ENCODE results near the gene IDI2.
"Not testable (repeated sequence)": the region's sequence is repeated elsewhere in the genome, so short reads cannot be mapped to it uniquely, and the experiment has no call there.

The IDI2 gene

GRCh38 chr10:1047937-1048336, 22.3 kb upstream of the IDI2 start:
- peak; percentile 55 for DNase-seq (ENCODE audit: low spot score)

- DNase-seq (ENCODE audit: low spot score), result no peak
Measured at GRCh38 chr10:1045415-1045814, 19.8 kb upstream of the IDI2 start.

DNA sequence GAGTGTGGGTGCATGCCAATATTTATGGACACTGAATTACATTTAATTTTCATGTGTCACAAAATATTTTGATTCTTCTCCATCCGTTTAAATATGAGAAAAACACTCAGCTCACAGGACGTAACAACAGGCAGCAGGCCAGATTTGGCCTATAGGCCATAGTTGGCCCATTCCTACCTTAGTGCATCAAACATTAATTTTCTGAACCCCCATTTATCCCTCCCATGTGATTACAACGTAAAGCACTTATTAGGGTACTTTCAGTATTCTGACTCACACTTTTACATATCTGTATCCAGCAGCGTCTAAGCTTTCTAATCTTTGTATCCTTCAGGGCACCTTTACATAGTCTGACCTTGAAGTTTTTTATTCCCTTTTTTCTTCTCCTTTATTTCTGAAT, 19.3 kb upstream of the IDI2 start:
- no peak for DNase-seq (ENCODE audit: low spot score)

DNA sequence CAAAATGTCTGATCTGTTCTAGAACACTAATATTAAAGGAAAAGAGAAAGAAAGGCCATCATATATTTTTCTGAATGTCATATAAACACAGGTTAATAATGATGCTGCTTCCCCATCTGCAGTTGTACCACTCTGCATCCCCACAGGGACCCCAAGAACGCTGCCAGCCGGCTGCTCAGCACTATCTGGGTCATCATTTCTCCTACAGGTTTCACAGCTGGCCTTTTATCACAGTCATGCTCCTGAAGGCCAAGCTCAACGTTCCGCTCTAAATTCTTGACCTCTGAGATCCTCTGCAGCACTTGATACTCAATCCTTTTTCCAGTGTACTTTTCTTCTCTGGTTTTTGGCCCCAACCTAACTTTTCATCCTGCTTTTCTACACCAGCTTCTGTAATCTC, 18.5 kb upstream of the IDI2 start:
- DNase-seq (ENCODE audit: low spot score), result peak; percentile 63

DNA sequence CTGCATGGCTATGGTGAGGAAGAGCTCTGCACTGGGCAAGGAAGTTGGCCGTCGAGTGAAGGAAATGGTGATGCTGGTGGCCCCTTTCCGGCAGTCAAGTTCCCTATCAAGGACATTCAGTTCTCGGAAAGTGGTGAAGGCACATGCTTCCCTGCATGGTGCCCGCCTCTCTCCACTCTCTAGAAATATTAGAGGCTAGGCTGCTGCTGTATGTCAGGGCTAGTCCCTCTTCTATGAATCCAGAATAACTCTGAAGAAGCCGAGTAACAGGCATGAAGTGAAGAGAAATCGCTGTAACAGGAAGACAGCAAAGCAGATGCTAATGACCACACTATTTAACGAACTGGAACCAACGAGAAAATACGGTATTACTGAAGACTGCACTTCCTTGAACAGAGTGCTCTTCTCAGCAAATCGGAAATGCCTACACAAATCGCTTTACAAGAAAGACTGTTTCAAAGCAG, 17.9 kb upstream of the IDI2 start:
- peak; percentile 88 for DNase-seq (ENCODE audit: low spot score)

DNA sequence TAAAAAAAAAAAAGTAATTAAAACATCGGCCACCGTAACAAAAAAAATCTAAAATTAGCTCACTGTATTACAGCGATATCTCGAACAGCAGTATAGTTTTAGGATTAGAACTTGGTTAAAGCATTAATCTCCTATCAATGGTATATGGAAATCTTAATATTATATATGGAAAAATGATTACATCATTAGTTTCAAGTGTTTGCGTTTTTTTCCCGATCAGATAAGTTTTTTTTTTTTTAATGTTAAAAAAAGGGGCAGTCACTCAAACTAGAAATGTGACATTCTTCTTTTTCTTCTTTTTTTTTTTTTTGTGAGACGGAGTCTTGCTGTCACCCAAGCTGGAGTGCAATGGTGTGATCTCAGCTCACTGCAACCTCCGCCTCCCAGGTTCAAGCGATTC, 15.9 kb upstream of the IDI2 start:
- DNase-seq (ENCODE audit: low spot score), result no peak

DNA sequence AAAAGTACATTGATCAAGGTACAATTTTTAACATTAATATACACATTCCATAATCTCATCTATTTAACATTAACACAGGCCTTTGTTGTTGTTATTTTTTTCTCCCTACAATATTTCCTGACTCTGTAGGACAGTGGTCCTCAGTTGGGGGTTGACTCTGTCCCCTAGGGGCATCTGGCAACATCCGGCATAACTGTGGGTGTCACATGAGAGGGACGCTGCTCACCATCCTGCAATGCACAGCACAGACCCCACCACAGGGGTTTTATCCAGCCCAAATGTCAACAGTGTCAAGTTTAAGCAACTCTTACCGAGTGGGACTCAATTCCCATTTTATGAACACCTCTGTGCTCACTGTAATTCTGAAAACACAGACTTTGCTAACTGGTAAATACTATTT, 14.5 kb upstream of the IDI2 start:
- DNase-seq (ENCODE audit: low spot score), result no peak

- not testable (repeated sequence) for DNase-seq (ENCODE audit: low spot score)
Measured at GRCh38 chr10:1038769-1039168, 13.1 kb upstream of the IDI2 start.

DNA sequence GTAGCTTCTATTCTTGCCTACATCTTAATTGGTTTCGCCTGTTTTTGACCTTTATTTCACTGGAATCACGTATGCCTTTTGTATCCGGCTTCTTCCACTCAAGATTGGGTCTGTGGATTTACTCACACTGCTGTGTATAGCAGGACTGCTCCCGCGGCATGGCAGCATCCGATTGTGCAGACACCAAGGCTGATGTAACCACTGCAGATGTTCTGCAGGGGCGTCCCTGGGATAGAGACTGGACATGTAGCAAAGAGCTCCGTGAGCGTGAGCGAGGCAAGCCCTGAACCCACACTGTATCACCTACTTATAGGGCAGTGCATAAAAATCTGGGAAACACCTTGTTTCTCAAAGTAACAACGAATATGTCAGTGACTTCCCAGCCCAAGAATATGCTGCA, 11.4 kb upstream of the IDI2 start:
- no peak for DNase-seq (ENCODE audit: low spot score)

- DNase-seq (ENCODE audit: low spot score), result peak; percentile 35
Measured at GRCh38 chr10:1036341-1036791, 10.7 kb upstream of the IDI2 start.

GRCh38 chr10:1035201-1035600, 9.5 kb upstream of the IDI2 start:
- no peak for DNase-seq (ENCODE audit: low spot score)

DNA sequence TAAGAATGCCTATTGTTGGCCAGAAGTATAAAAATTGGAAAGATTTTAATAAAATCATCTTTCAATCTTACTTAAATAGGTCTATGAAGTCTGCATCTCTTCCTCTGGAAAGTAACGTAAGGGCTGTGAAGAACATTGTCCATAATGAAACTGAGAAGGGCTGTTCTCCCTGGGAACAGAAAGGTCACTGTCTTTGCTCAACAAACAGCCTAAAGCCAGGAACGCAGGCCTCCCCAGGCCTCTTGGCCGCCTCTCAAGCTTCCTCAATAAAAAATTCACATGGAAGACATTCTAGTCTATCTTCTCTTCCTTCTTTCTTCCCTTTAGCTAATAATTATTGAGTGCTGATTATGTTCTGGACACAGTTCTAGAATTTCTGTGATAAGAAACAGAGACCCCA, 9.1 kb upstream of the IDI2 start:
- DNase-seq (ENCODE audit: low spot score), result no peak

DNA sequence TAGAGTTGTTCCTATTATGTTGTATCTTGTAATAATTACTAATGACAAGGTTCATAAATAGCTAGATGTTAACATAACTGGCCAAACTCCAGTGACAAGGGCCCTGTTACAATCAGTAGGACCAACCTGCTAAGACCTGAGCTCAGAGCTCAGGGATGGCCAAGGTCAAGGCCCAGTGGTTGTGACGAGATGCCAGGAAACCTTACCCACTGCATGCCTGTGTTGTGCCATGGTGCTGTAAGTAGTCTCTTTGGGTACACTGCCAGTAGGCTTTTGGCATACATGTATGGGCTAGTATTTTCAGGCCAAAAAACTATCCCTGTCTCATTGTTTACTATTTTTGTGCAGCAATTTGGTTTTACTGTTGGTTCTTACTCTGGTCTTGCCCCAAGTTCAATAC, 7.9 kb upstream of the IDI2 start:
- DNase-seq (ENCODE audit: low spot score), result no peak

- DNase-seq (ENCODE audit: low spot score), result no peak
Measured at GRCh38 chr10:1029838-1030237, 4.2 kb upstream of the IDI2 start.

DNA sequence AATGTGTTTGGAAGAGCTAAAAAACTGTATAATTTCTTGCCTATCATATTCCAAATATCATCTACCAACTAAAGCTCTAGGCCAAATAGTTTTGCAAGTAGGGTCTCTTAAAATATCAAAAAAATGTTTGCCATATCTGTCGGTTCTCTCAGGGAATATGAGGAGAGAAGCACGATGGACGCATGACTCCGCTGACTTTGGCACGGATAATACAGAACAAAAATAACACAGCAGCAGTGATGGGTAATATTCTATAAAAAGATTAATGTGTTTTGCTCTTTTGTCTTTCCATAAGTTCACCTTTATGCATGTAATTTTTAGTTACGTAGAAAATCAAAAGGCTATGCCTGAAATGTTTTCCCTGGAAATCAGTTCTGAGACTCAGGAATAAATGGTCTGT, 919 bp upstream of the IDI2 start:
- DNase-seq (ENCODE audit: low spot score), result no peak

DNA sequence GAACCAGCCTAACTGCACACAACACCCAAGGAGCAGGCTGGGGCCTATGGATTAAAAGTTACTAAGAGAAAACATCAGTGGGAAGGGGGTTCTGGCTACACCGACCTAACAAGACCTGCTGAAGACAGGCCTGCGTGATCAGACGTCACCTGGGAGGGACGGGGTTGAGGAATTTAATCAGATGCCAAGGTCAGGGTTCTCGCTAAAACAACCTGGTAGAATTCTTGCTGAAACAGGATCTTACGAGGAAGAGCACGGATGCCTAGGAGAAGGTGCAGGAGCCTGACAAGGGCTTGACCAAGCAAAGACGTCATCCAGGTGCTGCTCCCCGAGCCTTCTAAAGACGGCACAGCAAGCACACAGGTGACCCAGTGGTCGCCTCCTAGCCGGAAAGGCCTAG, 1.6 kb downstream of the IDI2 start:
- DNase-seq (ENCODE audit: low spot score), result no peak

GRCh38 chr10:1022413-1022812, 3.2 kb downstream of the IDI2 start:
- no peak for DNase-seq (ENCODE audit: low spot score)

- no peak for DNase-seq (ENCODE audit: low spot score)
Measured at GRCh38 chr10:1020958-1021357, 4.7 kb downstream of the IDI2 start.

DNA sequence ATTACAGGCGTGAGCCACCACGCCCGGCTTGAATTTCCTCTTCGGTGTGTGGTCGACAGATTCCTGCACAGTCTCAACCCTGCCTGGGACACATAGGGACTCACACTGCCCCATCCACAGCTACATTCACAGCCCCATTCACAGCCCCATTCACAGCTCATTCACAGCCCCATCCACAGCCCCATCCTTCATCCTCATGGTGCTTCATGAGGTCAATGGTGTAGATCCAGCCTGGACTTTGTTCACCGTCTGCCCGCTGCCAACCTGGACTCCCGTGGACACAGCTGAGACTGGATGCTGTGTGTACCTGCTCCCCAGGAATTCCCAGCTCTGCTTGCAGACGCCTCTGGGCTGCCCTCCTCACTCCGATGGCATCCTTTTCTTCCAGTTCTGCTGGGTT, 5.2 kb downstream of the IDI2 start:
- no peak for DNase-seq (ENCODE audit: low spot score)

DNA sequence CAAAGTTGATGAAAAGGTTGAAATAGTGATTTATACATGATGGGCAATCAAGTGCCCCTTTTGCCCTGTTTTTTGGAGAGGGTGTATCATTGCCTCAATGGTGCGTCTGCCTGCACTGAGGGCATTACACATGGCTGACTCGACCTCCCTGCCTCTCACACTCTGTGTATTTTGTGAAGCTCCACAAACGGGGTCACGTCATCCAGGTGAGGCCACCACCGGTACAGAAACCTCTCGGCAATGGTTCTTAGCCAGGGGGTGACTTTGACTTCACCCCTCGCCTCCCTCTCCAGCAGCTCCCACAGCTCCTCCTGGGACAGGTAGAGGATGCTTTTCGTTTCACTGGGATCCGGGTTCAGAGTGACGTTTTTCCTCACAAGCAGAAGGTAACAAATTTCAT, 6.3 kb downstream of the IDI2 start:
- no peak for DNase-seq (ENCODE audit: low spot score)

- DNase-seq (ENCODE audit: low spot score), result no peak
Measured at GRCh38 chr10:1015688-1016087, 10.0 kb downstream of the IDI2 start.

DNA sequence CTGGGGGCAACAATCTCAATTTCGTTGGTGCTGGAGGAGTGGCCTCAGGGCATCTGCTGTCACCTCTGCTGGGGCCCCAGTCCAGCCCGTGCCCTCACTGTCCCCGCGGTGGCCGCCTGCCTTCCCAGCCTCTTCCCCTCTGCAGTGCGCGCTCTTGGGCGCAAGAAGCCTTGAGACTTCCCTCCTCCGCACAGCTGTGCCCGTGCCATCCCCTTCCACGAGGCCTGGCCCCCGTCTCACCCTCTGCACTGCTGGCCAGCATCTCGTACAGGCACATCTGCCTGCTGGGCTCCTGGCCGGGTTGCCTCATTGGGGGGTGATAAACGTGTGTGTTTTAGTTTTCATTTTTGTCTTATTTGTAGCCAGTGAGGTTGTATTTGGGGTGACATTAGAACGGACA, 14.0 kb downstream of the IDI2 start:
- no peak for DNase-seq (ENCODE audit: low spot score)

DNA sequence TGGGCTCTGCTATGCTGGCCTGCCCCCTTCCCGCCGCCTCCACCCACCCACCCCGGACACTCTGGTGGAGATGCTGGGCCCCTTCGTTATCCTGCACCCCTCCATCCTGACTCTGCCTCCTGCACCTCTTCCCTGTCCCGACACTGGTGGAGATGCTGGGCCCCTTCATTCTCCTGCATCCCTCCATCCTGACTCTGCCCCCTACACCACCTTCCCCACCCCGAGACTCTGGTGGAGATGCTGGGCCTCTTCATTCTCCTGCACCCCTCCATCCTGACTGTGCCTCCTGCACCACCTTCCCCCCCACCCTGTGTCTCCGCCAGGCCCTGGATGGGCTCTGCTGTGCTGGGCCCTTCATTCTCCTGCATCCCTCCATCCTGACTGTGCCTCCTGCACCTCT, 15.0 kb downstream of the IDI2 start:
- DNase-seq (ENCODE audit: low spot score), result no peak

DNA sequence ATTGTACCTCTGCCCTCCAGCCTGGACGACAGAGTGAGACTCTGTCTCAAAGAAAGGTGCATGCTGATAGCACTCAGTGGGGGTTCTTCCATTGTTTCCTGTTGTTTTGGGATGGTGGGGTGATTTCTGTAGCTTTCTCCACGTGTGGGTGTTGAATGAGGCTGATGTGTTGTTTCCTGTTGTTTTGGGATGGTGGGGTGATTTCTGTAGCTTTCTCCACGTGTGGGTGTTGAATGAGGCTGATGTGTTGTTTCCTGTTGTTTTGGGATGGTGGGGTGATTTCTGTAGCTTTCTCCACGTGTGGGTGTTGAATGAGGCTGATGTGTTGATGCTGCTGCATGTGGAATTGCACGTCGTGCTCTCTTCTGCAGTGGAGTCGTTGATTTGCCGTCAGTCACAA, 15.7 kb downstream of the IDI2 start:
- DNase-seq (ENCODE audit: low spot score), result not testable (repeated sequence)

- no peak for DNase-seq (ENCODE audit: low spot score)
Measured at GRCh38 chr10:1009071-1009494, 16.6 kb downstream of the IDI2 start.
